Measurements from ENCODE around the gene ZNF540. TPM values are rescaled to one million over a fixed set of nuclear protein-coding genes. Genes with fewer than 3 reads are reported as not detected.
A peak's percentile ranks its signal among the peaks of the same experiment; 100 is the strongest.

The ZNF540 gene
- total RNA-seq (0.76 and 1.7 TPM in 2 replicates), polyA plus RNA-seq (1.3 and 1.9 TPM in 2 replicates)

GRCh38 chr19:37594304-37594981 lies at the start of gene ZNF540, which contains the start of gene ZNF571:
ZNF540 (plus strand) TSS chr19:37594876; CDS start chr19:37598448, 3,572 bp downstream.
ZNF571 (minus strand) TSS chr19:37594792; CDS start chr19:37586676, 8,116 bp downstream.
- H3K36me3 ChIP-seq (replicated peaks; ENCODE audit: insufficient read depth, low read depth) = no peaks in the 10 kb centered on the region
- H3K4me2 ChIP-seq = peak within 1 kb of the TSS; percentile 88
- H3K79me2 ChIP-seq = peaks cover 26% of the 10 kb centered on the region
- H3K4me3 ChIP-seq = peak within 1 kb of the TSS; percentile 68
- peak; percentile 97 for DNase-seq (ENCODE audit: low spot score)
- H3K4me1 ChIP-seq (ENCODE audit: insufficient read depth) = peaks cover 14% of the 10 kb centered on the region
- peaks cover under 1% of the 10 kb centered on the region for H3K9me3 ChIP-seq (ENCODE audit: low read depth)
- H2AFZ ChIP-seq = peak within 1 kb of the TSS; percentile 86
- no peaks in the 10 kb centered on the region for H4K20me1 ChIP-seq (ENCODE audit: insufficient read depth, poor library complexity, severe bottlenecking)
- WGBS (ENCODE audit: low lambda C conversion rate, missing lambda C conversion rate) = 1% methylated on average over 53 of the region's 53 CpGs
- TF ChIP-seq CTCF (IDR thresholded peaks at IDR 0.05; ENCODE audit: poor library complexity) (no peak), EZH2phosphoT487 (IDR thresholded peaks at IDR 0.05; ENCODE audit: low read depth, severe bottlenecking, unreplicated experiment) (no peak), EZH2 (IDR thresholded peaks at IDR 0.05; ENCODE audit: borderline replicate concordance) (no peak)
- peak within 1 kb of the TSS; percentile 94 for H3K27ac ChIP-seq
- no peaks in the 10 kb centered on the region for H3K9me2 ChIP-seq (replicated peaks; ENCODE audit: insufficient read depth)
- H3K27me3 ChIP-seq = no peaks in the 10 kb centered on the region

GRCh38 chr19:37551129-37551993 lies 43.3 kb upstream of the ZNF540 start:
- Histone ChIP-seq H3K4me2 (no peak overlapping the region), H3K27me3 (no peaks in the 10 kb centered on the region), H4K20me1 (ENCODE audit: insufficient read depth, poor library complexity, severe bottlenecking) (no peaks in the 10 kb centered on the region), H3K79me2 (no peaks in the 10 kb centered on the region), H3K36me3 (replicated peaks; ENCODE audit: insufficient read depth, low read depth) (no peaks in the 10 kb centered on the region), H3K27ac (no peak overlapping the region), H2AFZ (no peak overlapping the region), H3K4me3 (no peak overlapping the region), H3K9me2 (replicated peaks; ENCODE audit: insufficient read depth) (no peaks in the 10 kb centered on the region), H3K9me3 (ENCODE audit: low read depth) (peaks cover 34% of the 10 kb centered on the region), H3K4me1 (ENCODE audit: insufficient read depth) (no peaks in the 10 kb centered on the region)
- no peak for TF ChIP-seq CTCF (IDR thresholded peaks at IDR 0.05; ENCODE audit: poor library complexity)
- TF ChIP-seq EZH2phosphoT487 (IDR thresholded peaks at IDR 0.05; ENCODE audit: low read depth, severe bottlenecking, unreplicated experiment) = no peak
- TF ChIP-seq EZH2 (IDR thresholded peaks at IDR 0.05; ENCODE audit: borderline replicate concordance) = no peak
- WGBS (ENCODE audit: low lambda C conversion rate, missing lambda C conversion rate) = 96% methylated on average over 42 of the region's 65 CpGs
- no peak for DNase-seq (ENCODE audit: low spot score)

DNA sequence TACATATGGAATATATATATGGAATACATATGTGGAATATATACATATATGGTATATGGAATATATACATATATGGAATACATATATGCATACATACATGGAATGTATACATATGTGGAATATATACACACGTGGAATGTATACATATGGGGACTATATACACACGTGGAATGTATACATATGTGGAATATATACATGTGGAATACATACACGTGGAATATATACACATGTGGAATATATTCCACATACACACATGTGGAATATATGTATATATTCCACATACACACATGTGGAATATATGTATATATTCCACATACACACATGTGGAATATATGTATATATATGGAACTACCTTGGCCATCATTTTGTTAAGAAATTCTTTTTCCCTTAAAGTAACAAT lies 31.2 kb upstream of the ZNF540 start:
- Histone ChIP-seq H3K4me3 (no peak overlapping the region), H3K4me2 (no peak overlapping the region), H3K9me2 (replicated peaks; ENCODE audit: insufficient read depth) (no peaks in the 10 kb centered on the region), H3K9me3 (ENCODE audit: low read depth) (peaks cover 68% of the 10 kb centered on the region), H3K4me1 (ENCODE audit: insufficient read depth) (no peaks in the 10 kb centered on the region), H4K20me1 (ENCODE audit: insufficient read depth, poor library complexity, severe bottlenecking) (no peaks in the 10 kb centered on the region), H2AFZ (no peak overlapping the region), H3K36me3 (replicated peaks; ENCODE audit: insufficient read depth, low read depth) (peaks cover 21% of the 10 kb centered on the region), H3K27ac (no peak overlapping the region), H3K27me3 (no peaks in the 10 kb centered on the region), H3K79me2 (no peaks in the 10 kb centered on the region)
- DNase-seq (ENCODE audit: low spot score) = no peak
- no peak for TF ChIP-seq EZH2 (IDR thresholded peaks at IDR 0.05; ENCODE audit: borderline replicate concordance)
- no peak for TF ChIP-seq CTCF (IDR thresholded peaks at IDR 0.05; ENCODE audit: poor library complexity)
- TF ChIP-seq EZH2phosphoT487 (IDR thresholded peaks at IDR 0.05; ENCODE audit: low read depth, severe bottlenecking, unreplicated experiment) = no peak
- WGBS (ENCODE audit: low lambda C conversion rate, missing lambda C conversion rate) = 95% methylated on average over 3 of the region's 3 CpGs

All from hepatocyte (in vitro differentiated cells).